Upper lobe of right lung (tissue), 1 donor: ENCODE results near the gene TMEM127. TPM values are rescaled to one million over a fixed set of nuclear protein-coding genes. Genes with fewer than 3 reads are reported as not detected.
"Not testable (repeated sequence)": the region's sequence is repeated elsewhere in the genome, so short reads cannot be mapped to it uniquely, and the experiment has no call there.

ENCODE experiments used
- ATAC-seq: fragments of 200-7000 bp; cut with Tn5 transposase; one replicate; pipeline ENCODE4 v1.9.1; 2020; ENCODE audit warnings: mild to moderate bottlenecking, moderate library complexity
- DNase-seq: peaks from one replicate; pipeline ENCODE4 v3.0.0-alpha.2; 2020
- H3K27ac ChIP-seq: fragments of 200-600 bp; one replicate; pipeline ENCODE4 v1.8.0; 2022
- H3K27me3 ChIP-seq: fragments of 200-600 bp; one replicate; pipeline ENCODE4 v1.8.0; 2022; ENCODE audit warnings: mild to moderate bottlenecking
- H3K36me3 ChIP-seq: fragments of 200-600 bp; one replicate; pipeline ENCODE4 v1.8.0; 2022
- H3K4me1 ChIP-seq: fragments of 200-600 bp; one replicate; pipeline ENCODE4 v1.8.0; 2022
- H3K4me3 ChIP-seq: fragments of 200-600 bp; one replicate; pipeline ENCODE4 v1.8.0; 2022; ENCODE audit warnings: mild to moderate bottlenecking
- H3K9me3 ChIP-seq: fragments of 200-600 bp; one replicate; pipeline ENCODE4 v1.8.0; 2022
- intact Hi-C: fragments of 100-400 bp; cut with DNase I; formaldehyde crosslinking; loops from one replicate; pipeline ENCODE4 v1.11.0; 2022
- total RNA-seq: library from RNA; stranded (reverse); fragmentation: NEBNext Ultra II Directional; extraction: Animal tissue kit (Norgen Biotek cat#: 25700); gene quantifications from one replicate; pipeline ENCODE4 v1.2.1, GENCODE V29; 2021
- TF ChIP-seq, protein P1 (sequence below): fragments of 200-600 bp; IDR thresholded peaks from one replicate; pipeline ENCODE4 v1.8.0; 2022; ENCODE audit warnings: antibody characterized with exemption
- donor health status: DM: no; HTN: yes; CAD: no; lungs with severe emphysema.

The TMEM127 gene
- total RNA-seq, 1 donor from 2014 or later, result 67.3 TPM

- Histone ChIP-seq H3K4me1 (peaks cover 61% of the 10 kb centered on the region), H3K4me3 (no peak overlapping the region), H3K36me3 (peaks cover 46% of the 10 kb centered on the region), H3K27ac (peak overlapping the region; percentile 80), H3K9me3 (no peaks in the 10 kb centered on the region), H3K27me3 (no peaks in the 10 kb centered on the region)
- ATAC-seq, result no peak
- intact Hi-C loops, result no loop called here
- TF ChIP-seq, protein P1, sequence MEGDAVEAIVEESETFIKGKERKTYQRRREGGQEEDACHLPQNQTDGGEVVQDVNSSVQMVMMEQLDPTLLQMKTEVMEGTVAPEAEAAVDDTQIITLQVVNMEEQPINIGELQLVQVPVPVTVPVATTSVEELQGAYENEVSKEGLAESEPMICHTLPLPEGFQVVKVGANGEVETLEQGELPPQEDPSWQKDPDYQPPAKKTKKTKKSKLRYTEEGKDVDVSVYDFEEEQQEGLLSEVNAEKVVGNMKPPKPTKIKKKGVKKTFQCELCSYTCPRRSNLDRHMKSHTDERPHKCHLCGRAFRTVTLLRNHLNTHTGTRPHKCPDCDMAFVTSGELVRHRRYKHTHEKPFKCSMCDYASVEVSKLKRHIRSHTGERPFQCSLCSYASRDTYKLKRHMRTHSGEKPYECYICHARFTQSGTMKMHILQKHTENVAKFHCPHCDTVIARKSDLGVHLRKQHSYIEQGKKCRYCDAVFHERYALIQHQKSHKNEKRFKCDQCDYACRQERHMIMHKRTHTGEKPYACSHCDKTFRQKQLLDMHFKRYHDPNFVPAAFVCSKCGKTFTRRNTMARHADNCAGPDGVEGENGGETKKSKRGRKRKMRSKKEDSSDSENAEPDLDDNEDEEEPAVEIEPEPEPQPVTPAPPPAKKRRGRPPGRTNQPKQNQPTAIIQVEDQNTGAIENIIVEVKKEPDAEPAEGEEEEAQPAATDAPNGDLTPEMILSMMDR, result no peak
- DNase-seq, result no peak
Measured at GRCh38 chr2:96261328-96262003, 4.3 kb downstream of the TMEM127 start.

DNA sequence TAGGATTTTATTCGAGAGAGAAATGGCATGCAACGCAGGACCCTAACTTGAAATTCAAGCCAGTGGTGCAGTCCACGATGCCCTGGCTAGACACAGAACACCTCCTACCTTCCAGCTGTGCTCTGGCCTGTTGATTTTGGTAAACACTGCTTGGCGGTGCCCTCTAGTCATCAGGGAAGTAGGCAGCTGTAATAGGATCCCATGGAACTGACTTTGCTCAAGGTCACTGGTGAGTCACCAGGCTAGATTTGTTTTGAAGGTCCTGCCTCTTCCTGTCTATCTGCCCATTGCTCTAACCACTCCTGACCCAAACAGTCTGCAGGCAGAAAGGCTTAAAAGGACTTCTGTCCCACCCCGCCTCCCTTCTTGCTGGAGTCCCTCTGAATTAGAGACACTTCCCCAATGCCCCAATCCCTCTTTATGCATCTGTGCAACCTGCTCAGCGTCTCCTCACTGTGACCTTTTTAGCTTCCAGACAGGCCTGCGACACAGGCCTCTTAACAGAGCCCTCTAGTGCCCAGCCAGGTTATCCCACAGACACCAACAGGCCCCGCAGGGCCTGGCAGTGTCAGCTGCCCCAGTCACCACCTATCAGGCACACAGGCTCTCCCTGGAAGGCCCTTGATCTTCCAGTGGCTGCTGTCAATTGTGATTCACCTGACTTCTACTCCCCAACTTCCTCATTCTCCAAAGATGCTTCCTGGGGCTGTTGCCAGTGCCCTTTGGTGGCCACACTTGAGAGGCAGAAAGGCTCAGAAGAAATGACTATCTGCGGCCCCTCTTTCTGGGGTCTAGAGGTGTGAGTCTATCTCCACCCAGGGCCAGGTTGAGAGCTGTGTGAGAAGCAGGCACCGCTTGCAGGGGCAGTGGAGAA is 5.2 kb downstream of the TMEM127 start:
- Histone ChIP-seq H3K9me3 (no peaks in the 10 kb centered on the region), H3K4me1 (peaks cover 67% of the 10 kb centered on the region), H3K36me3 (peaks cover 55% of the 10 kb centered on the region), H3K4me3 (no peak overlapping the region), H3K27me3 (no peaks in the 10 kb centered on the region), H3K27ac (peak overlapping the region; percentile 80)
- ATAC-seq (peak; percentile 79), DNase-seq (peak; percentile 75)
- intact Hi-C loops, result no loop called here
- TF ChIP-seq, protein P1, result peak; percentile 35

- intact Hi-C loops, result no loop called here
- TF ChIP-seq, protein P1, result no peak
- H3K36me3 ChIP-seq, result peaks cover 66% of the 10 kb centered on the region
- no peaks in the 10 kb centered on the region for H3K27me3 ChIP-seq
- H3K27ac ChIP-seq, result peak overlapping the region; percentile 80
- peaks cover 73% of the 10 kb centered on the region for H3K4me1 ChIP-seq
- no peaks in the 10 kb centered on the region for H3K9me3 ChIP-seq
- ATAC-seq, result peak; percentile 22
- no peak overlapping the region for H3K4me3 ChIP-seq
- DNase-seq, result no peak
Measured at GRCh38 chr2:96259497-96259921, 6.3 kb downstream of the TMEM127 start.

- Histone ChIP-seq H3K36me3 (peaks cover 67% of the 10 kb centered on the region), H3K9me3 (no peaks in the 10 kb centered on the region), H3K27ac (peak overlapping the region; percentile 80), H3K4me3 (no peak overlapping the region), H3K4me1 (peaks cover 63% of the 10 kb centered on the region), H3K27me3 (no peaks in the 10 kb centered on the region)
- intact Hi-C loops, result no loop called here
- ATAC-seq (no peak), DNase-seq (no peak)
- TF ChIP-seq, protein P1, result no peak
Measured at GRCh38 chr2:96258166-96259022, 7.4 kb downstream of the TMEM127 start.

- peak; percentile 48 for ATAC-seq
- intact Hi-C loops, H3K4me3 ChIP-seq, H3K9me3 ChIP-seq, H3K27me3 ChIP-seq, DNase-seq: not testable (repeated sequence)
- Histone ChIP-seq H3K36me3 (peaks cover 67% of the 10 kb centered on the region), H3K4me1 (peaks cover 63% of the 10 kb centered on the region), H3K27ac (peak overlapping the region; percentile 80)
Measured at GRCh38 chr2:96257744-96258143, 8.1 kb downstream of the TMEM127 start.
